ENCODE data around the gene CTNNAL1. TPM values are rescaled to one million over a fixed set of nuclear protein-coding genes. Genes with fewer than 3 reads are reported as not detected.

CTNNAL1 gene
- total RNA-seq, 6 experiments from 2014 or later, result 12.0 to 26.4 (median 20.3) TPM

- H3K4me3 ChIP-seq, result no peak overlapping the region
- 78% methylated on average over 1 of the region's 1 CpG for WGBS (ENCODE audit: insufficient coverage, low coverage, low lambda C conversion rate, missing lambda C conversion rate)
These were observed 38.4 kb upstream of the CTNNAL1 start for GRCh38 chr9:109051733-109052132.

GRCh38 chr9:109050444-109050843 is 37.1 kb upstream of the CTNNAL1 start:
- Histone ChIP-seq H3K9me3 (no peaks in the 10 kb centered on the region), H3K4me1 (no peaks in the 10 kb centered on the region), H3K4me3 (no peak overlapping the region), H3K36me3 (peaks cover 6 to 59% (median 7%) of the 10 kb centered on the region in 4 donors), H3K27me3 (no peaks in the 10 kb centered on the region), H3K27ac (no peak overlapping the region)
- no peak for DNase-seq
- TF ChIP-seq, protein P1, sequence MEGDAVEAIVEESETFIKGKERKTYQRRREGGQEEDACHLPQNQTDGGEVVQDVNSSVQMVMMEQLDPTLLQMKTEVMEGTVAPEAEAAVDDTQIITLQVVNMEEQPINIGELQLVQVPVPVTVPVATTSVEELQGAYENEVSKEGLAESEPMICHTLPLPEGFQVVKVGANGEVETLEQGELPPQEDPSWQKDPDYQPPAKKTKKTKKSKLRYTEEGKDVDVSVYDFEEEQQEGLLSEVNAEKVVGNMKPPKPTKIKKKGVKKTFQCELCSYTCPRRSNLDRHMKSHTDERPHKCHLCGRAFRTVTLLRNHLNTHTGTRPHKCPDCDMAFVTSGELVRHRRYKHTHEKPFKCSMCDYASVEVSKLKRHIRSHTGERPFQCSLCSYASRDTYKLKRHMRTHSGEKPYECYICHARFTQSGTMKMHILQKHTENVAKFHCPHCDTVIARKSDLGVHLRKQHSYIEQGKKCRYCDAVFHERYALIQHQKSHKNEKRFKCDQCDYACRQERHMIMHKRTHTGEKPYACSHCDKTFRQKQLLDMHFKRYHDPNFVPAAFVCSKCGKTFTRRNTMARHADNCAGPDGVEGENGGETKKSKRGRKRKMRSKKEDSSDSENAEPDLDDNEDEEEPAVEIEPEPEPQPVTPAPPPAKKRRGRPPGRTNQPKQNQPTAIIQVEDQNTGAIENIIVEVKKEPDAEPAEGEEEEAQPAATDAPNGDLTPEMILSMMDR (IDR thresholded peaks at IDR 0.05), result no peak
- TF ChIP-seq POLR2A (IDR thresholded peaks at IDR 0.05), result no peak
- no peak for ATAC-seq
- intact Hi-C loops (cut with DNase I), result no loop called here
- WGBS (ENCODE audit: insufficient coverage, low coverage, low lambda C conversion rate, missing lambda C conversion rate), result 79% methylated on average over 7 of the region's 7 CpGs

More at GRCh38 chr9:109051733-109052132, 38.4 kb upstream of the CTNNAL1 start:
- ATAC-seq, result no peak
- H3K27me3 ChIP-seq, result no peaks in the 10 kb centered on the region
- H3K4me1 ChIP-seq, result no peaks in the 10 kb centered on the region
- no peaks in the 10 kb centered on the region for H3K9me3 ChIP-seq
- peaks cover 6 to 53% (median 10%) of the 10 kb centered on the region in 4 donors for H3K36me3 ChIP-seq
- no peak overlapping the region for H3K27ac ChIP-seq
- no peak for DNase-seq
- no peak for TF ChIP-seq POLR2A (IDR thresholded peaks at IDR 0.05)
- TF ChIP-seq, protein P1 (IDR thresholded peaks at IDR 0.05), result no peak
- intact Hi-C loops (cut with DNase I), result no loop called here

DNA sequence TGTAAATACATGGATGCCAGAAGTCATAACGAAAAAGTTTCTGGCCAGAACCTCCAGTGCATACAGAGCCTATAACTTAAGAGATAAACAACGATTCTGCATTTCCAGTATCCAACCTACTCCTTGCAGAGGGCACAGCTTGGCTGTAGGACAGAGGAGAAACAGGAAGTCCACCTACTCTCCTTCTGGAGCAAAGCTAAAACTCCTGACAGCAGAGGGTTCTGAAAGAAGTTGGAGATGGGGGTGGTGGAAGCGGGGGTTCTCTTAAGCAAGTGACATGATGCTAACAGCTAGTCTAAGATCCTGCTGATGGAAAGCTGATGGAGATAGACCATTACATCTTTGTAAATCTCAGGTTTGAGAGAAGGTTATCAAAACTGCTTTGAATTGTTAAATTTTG is 35.5 kb upstream of the CTNNAL1 start:
- Histone ChIP-seq H3K9me3 (no peaks in the 10 kb centered on the region), H3K36me3 (peaks cover 1 to 60% (median 7%) of the 10 kb centered on the region in 4 donors), H3K4me1 (no peaks in the 10 kb centered on the region), H3K27ac (no peak overlapping the region), H3K27me3 (no peaks in the 10 kb centered on the region), H3K4me3 (no peak overlapping the region)
- no peak for TF ChIP-seq POLR2A (IDR thresholded peaks at IDR 0.05)
- TF ChIP-seq, protein P1 (IDR thresholded peaks at IDR 0.05), result no peak
- WGBS (ENCODE audit: insufficient coverage, low coverage, low lambda C conversion rate, missing lambda C conversion rate), result 80% methylated on average over 3 of the region's 3 CpGs
- intact Hi-C loops (cut with DNase I), result no loop called here
- ATAC-seq, result no peak
- no peak for DNase-seq

- no peak for ATAC-seq
- intact Hi-C loops (cut with DNase I), result no loop called here
- H3K4me1 ChIP-seq, result no peaks in the 10 kb centered on the region
- no peak overlapping the region for H3K27ac ChIP-seq
- 92% methylated on average over 2 of the region's 2 CpGs for WGBS (ENCODE audit: insufficient coverage, low coverage, low lambda C conversion rate, missing lambda C conversion rate)
- TF ChIP-seq POLR2A (IDR thresholded peaks at IDR 0.05), result no peak
- TF ChIP-seq, protein P1 (IDR thresholded peaks at IDR 0.05), result no peak
- H3K36me3 ChIP-seq, result peaks cover 0 to 55% (median 7%) of the 10 kb centered on the region in 4 donors
- no peak overlapping the region for H3K4me3 ChIP-seq
- no peaks in the 10 kb centered on the region for H3K27me3 ChIP-seq
- no peaks in the 10 kb centered on the region for H3K9me3 ChIP-seq
- DNase-seq, result no peak
These were observed 34.0 kb upstream of the CTNNAL1 start for GRCh38 chr9:109047259-109047658.

DNA sequence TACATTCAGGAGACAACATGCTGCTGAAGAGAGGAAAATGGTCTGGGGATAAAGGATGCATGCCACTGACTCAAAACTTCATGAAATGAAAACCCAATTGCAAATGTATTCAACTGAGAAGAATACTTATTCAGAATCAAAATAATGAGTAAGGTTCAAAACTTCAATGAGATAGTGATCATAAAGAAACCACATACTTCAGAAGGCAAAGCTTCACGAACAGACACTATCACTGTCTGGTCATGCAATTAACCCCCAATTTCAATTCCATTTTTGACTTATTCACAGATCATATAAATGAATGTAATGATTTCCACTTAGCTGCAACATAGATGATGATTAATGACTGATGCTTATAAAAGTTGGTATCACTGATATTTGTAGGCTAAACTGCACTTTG is 33.0 kb upstream of the CTNNAL1 start:
- DNase-seq (no peak), ATAC-seq (no peak)
- Histone ChIP-seq H3K27ac (no peak overlapping the region), H3K36me3 (peaks cover 0 to 55% (median 4%) of the 10 kb centered on the region in 4 donors), H3K4me1 (no peaks in the 10 kb centered on the region), H3K9me3 (no peaks in the 10 kb centered on the region), H3K4me3 (no peak overlapping the region), H3K27me3 (no peaks in the 10 kb centered on the region)
- intact Hi-C loops (cut with DNase I), result no loop called here
- 90% methylated on average over 1 of the region's 1 CpG for WGBS (ENCODE audit: insufficient coverage, low coverage, low lambda C conversion rate, missing lambda C conversion rate)
- TF ChIP-seq, protein P1 (IDR thresholded peaks at IDR 0.05), result no peak

Data from right lobe of liver (tissue), 6 donors.